ENCODE results near the gene PIP4K2C.

DNA sequence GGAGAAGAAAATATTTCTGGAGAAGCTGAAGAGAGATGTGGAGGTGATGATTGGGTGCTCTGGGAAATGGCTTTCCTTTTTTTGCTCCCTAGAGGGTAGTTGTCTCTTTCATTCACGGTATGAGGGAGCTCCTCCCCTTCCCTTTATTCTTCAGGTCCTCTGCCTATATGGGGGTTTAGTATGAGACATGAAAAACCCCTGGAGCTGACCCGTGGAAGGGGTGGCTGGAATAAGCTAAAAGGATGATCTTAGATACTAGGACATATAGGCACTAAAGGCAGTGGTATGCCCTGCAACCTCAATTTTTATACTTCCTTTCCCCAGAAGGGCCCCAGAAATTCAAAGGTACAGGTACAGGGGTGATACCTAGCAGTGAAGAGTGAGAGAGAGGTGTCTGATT, 9.4 kb downstream of the PIP4K2C start:
- TF ChIP-seq POLR2A (IDR thresholded peaks at IDR 0.05; ENCODE audit: extremely low read depth, insufficient read length) (no peak), MYC (IDR thresholded peaks at IDR 0.05; ENCODE audit: low read depth, low read length) (no peak)
- TF ChIP-seq, protein P1, sequence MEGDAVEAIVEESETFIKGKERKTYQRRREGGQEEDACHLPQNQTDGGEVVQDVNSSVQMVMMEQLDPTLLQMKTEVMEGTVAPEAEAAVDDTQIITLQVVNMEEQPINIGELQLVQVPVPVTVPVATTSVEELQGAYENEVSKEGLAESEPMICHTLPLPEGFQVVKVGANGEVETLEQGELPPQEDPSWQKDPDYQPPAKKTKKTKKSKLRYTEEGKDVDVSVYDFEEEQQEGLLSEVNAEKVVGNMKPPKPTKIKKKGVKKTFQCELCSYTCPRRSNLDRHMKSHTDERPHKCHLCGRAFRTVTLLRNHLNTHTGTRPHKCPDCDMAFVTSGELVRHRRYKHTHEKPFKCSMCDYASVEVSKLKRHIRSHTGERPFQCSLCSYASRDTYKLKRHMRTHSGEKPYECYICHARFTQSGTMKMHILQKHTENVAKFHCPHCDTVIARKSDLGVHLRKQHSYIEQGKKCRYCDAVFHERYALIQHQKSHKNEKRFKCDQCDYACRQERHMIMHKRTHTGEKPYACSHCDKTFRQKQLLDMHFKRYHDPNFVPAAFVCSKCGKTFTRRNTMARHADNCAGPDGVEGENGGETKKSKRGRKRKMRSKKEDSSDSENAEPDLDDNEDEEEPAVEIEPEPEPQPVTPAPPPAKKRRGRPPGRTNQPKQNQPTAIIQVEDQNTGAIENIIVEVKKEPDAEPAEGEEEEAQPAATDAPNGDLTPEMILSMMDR (IDR thresholded peaks at IDR 0.05; ENCODE audit: low read depth, low read length), result no peak
- TF ChIP-seq, protein P2, sequence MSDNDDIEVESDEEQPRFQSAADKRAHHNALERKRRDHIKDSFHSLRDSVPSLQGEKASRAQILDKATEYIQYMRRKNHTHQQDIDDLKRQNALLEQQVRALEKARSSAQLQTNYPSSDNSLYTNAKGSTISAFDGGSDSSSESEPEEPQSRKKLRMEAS (IDR thresholded peaks at IDR 0.05; ENCODE audit: low read depth, low read length), result no peak

All from NB4 (cell line).